Measurements from ENCODE around the gene KRTAP10-1. TPM values are rescaled to one million over a fixed set of nuclear protein-coding genes. Genes with fewer than 3 reads are reported as not detected.

Gene KRTAP10-1
- polyA plus RNA-seq, 1 donor (not counting 4 experiments of a cell fraction or from before 2014, with no cell fraction given): not detected

- Histone ChIP-seq H2AFZ (ENCODE audit: control insufficient read depth, low read length) (no peak overlapping the region), H3K36me3 (ENCODE audit: control insufficient read depth in 2 of 2, extremely low read depth in 1 of 2, insufficient read depth in 2 of 2, low read length in 2 of 2) (no peaks in the 10 kb centered on the region), H4K20me1 (ENCODE audit: control insufficient read depth, extremely low read depth, insufficient read depth, low read length) (no peaks in the 10 kb centered on the region), H3K4me1 (ENCODE audit: control insufficient read depth, extremely low read depth, insufficient read depth, low read length) (no peaks in the 10 kb centered on the region), H3K9me1 (ENCODE audit: control insufficient read depth, extremely low read depth, insufficient read depth, low read length) (no peaks in the 10 kb centered on the region), H3K9ac (ENCODE audit: control insufficient read depth, extremely low read depth, insufficient read depth, low read length) (no peak overlapping the region), H3K79me2 (ENCODE audit: control insufficient read depth, insufficient read depth, low read length) (no peaks in the 10 kb centered on the region), H3K27me3 (ENCODE audit: control insufficient read depth, extremely low read depth, insufficient read depth, low read length) (no peaks in the 10 kb centered on the region), H3K4me3 (ENCODE audit: control insufficient read depth in 2 of 3, extremely low read depth in 1 of 3, insufficient read depth in 2 of 3, low read depth in 1 of 3, low read length in 3 of 3) (no peak overlapping the region), H3K4me2 (ENCODE audit: control insufficient read depth, extremely low read depth, insufficient read depth, low read depth, low read length) (no peak overlapping the region), H3K9me3 (ENCODE audit: control insufficient read depth, low read depth, low read length) (no peaks in the 10 kb centered on the region), H3K27ac (ENCODE audit: control insufficient read depth, insufficient read depth, low read length) (no peak overlapping the region)
- dilution Hi-C loops (cut with MboI; ENCODE audit: extremely low pct_ligation_motif_present, low sequenced_read_pairs): no loop called here
- FAIRE-seq (no peak), DNase-seq (ENCODE audit: low read depth, low spot score) (no peak)
- TF ChIP-seq EZH2 (IDR thresholded peaks at IDR 0.05; ENCODE audit: low read length) (no peak), CTCF (optimal IDR thresholded peaks at IDR 0.05 in 1 of 3, IDR thresholded peaks at IDR 0.05 in 1 of 3, conservative IDR thresholded peaks at IDR 0.05 in 1 of 3; ENCODE audit: extremely low read depth in 1 of 3, insufficient read depth in 2 of 3, low read length in 3 of 3) (no peak)
Observed at GRCh38 chr21:44571296-44571695, 31.3 kb upstream of the KRTAP10-1 start.

GRCh38 chr21:44569861-44570517 is 30.0 kb upstream of the KRTAP10-1 start:
- no peaks in the 10 kb centered on the region for H3K79me2 ChIP-seq (ENCODE audit: control insufficient read depth, insufficient read depth, low read length)
- no peak overlapping the region for H2AFZ ChIP-seq (ENCODE audit: control insufficient read depth, low read length)
- H3K4me1 ChIP-seq (ENCODE audit: control insufficient read depth, extremely low read depth, insufficient read depth, low read length): no peaks in the 10 kb centered on the region
- H3K9ac ChIP-seq (ENCODE audit: control insufficient read depth, extremely low read depth, insufficient read depth, low read length): no peak overlapping the region
- no peak overlapping the region for H3K4me3 ChIP-seq (ENCODE audit: control insufficient read depth in 2 of 3, extremely low read depth in 1 of 3, insufficient read depth in 2 of 3, low read depth in 1 of 3, low read length in 3 of 3)
- dilution Hi-C loops (cut with MboI; ENCODE audit: extremely low pct_ligation_motif_present, low sequenced_read_pairs): no loop called here
- no peaks in the 10 kb centered on the region for H3K9me3 ChIP-seq (ENCODE audit: control insufficient read depth, low read depth, low read length)
- no peaks in the 10 kb centered on the region for H4K20me1 ChIP-seq (ENCODE audit: control insufficient read depth, extremely low read depth, insufficient read depth, low read length)
- H3K4me2 ChIP-seq (ENCODE audit: control insufficient read depth, extremely low read depth, insufficient read depth, low read depth, low read length): no peak overlapping the region
- H3K27me3 ChIP-seq (ENCODE audit: control insufficient read depth, extremely low read depth, insufficient read depth, low read length): no peaks in the 10 kb centered on the region
- no peaks in the 10 kb centered on the region for H3K9me1 ChIP-seq (ENCODE audit: control insufficient read depth, extremely low read depth, insufficient read depth, low read length)
- DNase-seq (ENCODE audit: low read depth, low spot score): no peak
- no peak for TF ChIP-seq EZH2 (IDR thresholded peaks at IDR 0.05; ENCODE audit: low read length)
- TF ChIP-seq CTCF (optimal IDR thresholded peaks at IDR 0.05 in 1 of 3, IDR thresholded peaks at IDR 0.05 in 1 of 3, conservative IDR thresholded peaks at IDR 0.05 in 1 of 3; ENCODE audit: extremely low read depth in 1 of 3, insufficient read depth in 2 of 3, low read length in 3 of 3): no peak
- H3K27ac ChIP-seq (ENCODE audit: control insufficient read depth, insufficient read depth, low read length): no peak overlapping the region
- no peaks in the 10 kb centered on the region for H3K36me3 ChIP-seq (ENCODE audit: control insufficient read depth in 2 of 2, extremely low read depth in 1 of 2, insufficient read depth in 2 of 2, low read length in 2 of 2)
- no peak for FAIRE-seq
